GM12891 (cell line): ENCODE results near the gene KCNK16. TPM values are rescaled to one million over a fixed set of nuclear protein-coding genes. Genes with fewer than 3 reads are reported as not detected.
A peak's percentile ranks its signal among the peaks of the same experiment; 100 is the strongest.

Experiments
- DNase-seq: peaks from one replicate; pipeline ENCODE4 v3.0.0; 2011; ENCODE audit warnings: low spot score; ENCODE audit not compliant: insufficient read length
- FAIRE-seq: peaks from 2 replicates; lab custom pipeline; 2011; peaks lifted over from hg19 to GRCh38; lab: Jason Lieb, UNC
- PAX5 ChIP-seq: IDR thresholded peaks from 2 replicates; pipeline ENCODE4 v1.6.1; 2011; ENCODE audit warnings: low read length, moderate library complexity, mild to moderate bottlenecking; ENCODE audit not compliant: insufficient read depth, severe bottlenecking
- POLR2A ChIP-seq: IDR thresholded peaks from 2 replicates; pipeline ENCODE4 v1.6.1; 2011; ENCODE audit warnings: low read depth, low read length, control low read depth
- POLR2AphosphoS5 ChIP-seq: IDR thresholded peaks from 2 replicates; pipeline ENCODE4 v1.6.1; 2011; ENCODE audit warnings: low read depth, low read length, control low read depth
- POU2F2 ChIP-seq: IDR thresholded peaks from 2 replicates; pipeline ENCODE4 v1.6.1; 2011; ENCODE audit warnings: low read depth, mild to moderate bottlenecking, control low read depth, low read length, moderate library complexity
- SPI1 ChIP-seq: IDR thresholded peaks from 2 replicates; pipeline ENCODE4 v1.6.1; 2011; ENCODE audit warnings: low read depth, low read length, control low read depth
- TAF1 ChIP-seq: IDR thresholded peaks from 2 replicates; pipeline ENCODE4 v1.6.1; 2011; ENCODE audit warnings: low read depth, low read length, control low read depth
- polyA plus RNA-seq: library from polyadenylated mRNA; unstranded; fragments of >200 nt; gene quantifications from one replicate; pipeline ENCODE4 v1.2.1, GENCODE V29; 2012; ENCODE audit warnings: low read depth, missing spikeins, inconsistent platforms; ENCODE audit not compliant: missing spikeins

KCNK16 gene
- not detected for polyA plus RNA-seq

DNA sequence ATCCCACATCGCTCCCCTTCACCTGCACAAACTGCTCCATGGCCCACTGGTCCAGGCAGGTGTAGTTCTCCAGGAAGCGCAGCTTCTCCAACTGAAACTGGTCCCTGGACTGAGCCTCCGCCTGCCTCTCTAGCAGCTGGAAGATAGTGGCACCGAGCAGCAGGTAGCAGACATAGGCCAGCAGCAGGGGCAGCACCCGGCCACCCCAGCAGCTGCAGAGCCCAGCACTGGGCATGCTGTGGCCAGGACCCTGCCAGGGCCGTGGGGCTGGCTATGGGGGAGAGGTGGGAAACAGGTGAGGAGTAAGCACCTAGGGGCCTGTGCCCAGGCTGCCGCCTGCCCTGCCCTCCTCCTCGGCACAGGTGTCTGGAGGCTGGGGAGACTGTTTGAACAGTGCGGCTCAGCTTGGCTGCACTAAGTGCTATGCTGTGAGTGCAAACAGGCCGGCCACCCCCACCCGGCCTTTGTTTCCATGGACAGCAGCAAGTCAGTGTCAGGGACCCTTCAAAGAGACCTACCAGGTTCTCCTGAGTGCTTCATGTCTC lies at the start of gene KCNK16:
TSS of gene KCNK16 (minus strand) at position 397 of the 545 bp plus-strand sequence. CDS start at position 235, 162 bp downstream.
- FAIRE-seq (no peak), DNase-seq (no peak)
- TF ChIP-seq POLR2A (no peak), POLR2AphosphoS5 (no peak), TAF1 (no peak), PAX5 (no peak), SPI1 (no peak), POU2F2 (no peak)

- no peak for FAIRE-seq
- DNase-seq: no peak
- TF ChIP-seq POLR2AphosphoS5: no peak
- no peak for TF ChIP-seq POU2F2
- TF ChIP-seq TAF1: no peak
- no peak for TF ChIP-seq PAX5
- no peak for TF ChIP-seq SPI1
Measured at GRCh38 chr6:39370390-39370789, 47.9 kb upstream of the KCNK16 start.

DNA sequence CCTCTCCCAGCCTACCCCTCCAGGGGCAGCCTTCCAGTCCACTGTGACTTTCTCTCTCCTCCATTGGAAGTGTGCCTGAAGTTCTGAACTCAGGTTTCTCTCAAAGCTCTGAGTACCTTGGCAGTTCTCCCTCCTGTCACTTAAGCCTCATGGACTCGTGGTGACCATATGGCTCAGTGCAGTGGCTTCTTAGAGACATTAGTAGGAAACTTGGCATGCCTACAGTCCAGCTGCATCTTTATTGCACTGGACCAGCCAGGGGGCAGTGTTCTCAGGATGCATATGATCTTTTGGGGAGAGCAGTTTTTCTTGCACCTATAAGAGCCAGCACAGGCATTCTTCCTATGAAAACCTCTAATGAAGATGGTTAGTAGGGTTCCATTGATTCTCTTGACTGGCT lies 47.5 kb upstream of the KCNK16 start:
- FAIRE-seq (no peak), DNase-seq (no peak)
- TF ChIP-seq TAF1 (no peak), PAX5 (no peak), POU2F2 (no peak), POLR2A (no peak), SPI1 (no peak), POLR2AphosphoS5 (no peak)

- TF ChIP-seq POLR2AphosphoS5 (no peak), POU2F2 (no peak), POLR2A (no peak), PAX5 (no peak), SPI1 (no peak), TAF1 (no peak)
- no peak for FAIRE-seq
- no peak for DNase-seq
Measured at GRCh38 chr6:39367700-39368099, 45.2 kb upstream of the KCNK16 start.

DNA sequence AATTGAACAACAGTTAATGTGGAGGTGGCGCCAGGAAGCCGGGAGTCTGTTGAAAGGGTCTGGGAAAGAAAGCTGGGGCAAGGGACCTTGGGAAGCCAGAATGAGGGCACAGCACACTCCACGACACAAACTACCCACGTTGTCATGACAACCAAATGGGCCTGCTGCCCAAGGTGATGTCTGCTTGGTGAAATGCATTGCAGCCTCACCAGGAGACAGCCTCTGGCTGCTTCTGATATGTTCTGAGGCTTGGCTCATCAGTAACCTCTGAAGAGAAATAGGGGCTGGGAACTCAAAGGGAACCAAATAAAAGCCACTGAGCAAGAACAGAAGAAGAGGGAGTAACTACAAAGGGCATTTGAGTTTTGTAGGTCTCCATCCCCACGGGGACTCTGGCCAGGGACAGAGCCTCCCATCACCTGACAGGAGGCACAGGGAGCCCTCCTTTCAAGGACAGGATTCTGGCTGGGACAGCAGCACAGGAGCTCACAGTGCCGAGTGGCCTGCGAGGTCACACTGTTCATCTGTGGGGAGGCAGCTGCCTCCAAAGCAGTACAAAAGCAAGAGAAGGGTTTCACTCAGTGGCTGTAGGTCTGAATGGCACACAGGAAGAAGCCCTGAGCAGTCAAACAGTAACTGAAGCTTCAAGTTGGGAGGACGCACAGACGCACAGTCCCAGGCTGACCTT lies 44.6 kb upstream of the KCNK16 start:
- TF ChIP-seq TAF1: no peak
- no peak for TF ChIP-seq SPI1
- no peak for TF ChIP-seq POLR2AphosphoS5
- no peak for TF ChIP-seq POU2F2
- TF ChIP-seq POLR2A: no peak
- TF ChIP-seq PAX5: no peak
- no peak for DNase-seq
- FAIRE-seq: no peak

- no peak for FAIRE-seq
- TF ChIP-seq POLR2A (no peak), TAF1 (no peak)
- DNase-seq: no peak
Measured at GRCh38 chr6:39365281-39366074, 43.0 kb upstream of the KCNK16 start.

DNA sequence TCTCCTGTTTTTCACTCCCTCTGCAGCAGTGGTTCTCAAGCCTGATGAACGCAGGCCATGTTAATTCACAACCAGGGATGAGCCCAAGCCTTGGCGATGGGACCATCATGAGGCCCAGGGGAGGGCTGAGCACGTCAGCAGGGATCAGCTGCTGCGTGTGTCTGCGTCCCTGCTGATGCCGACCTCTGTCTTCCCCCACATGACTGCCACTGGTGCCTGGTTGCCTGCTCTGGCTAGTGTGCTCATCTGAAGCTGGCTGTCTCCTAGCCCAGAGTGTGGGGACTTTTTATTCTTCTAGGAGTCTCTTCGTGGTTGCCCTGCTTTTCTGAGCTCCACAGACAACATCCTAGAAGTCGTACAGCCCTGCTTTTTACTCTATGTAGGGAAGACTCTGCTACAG lies 40.8 kb upstream of the KCNK16 start:
- TF ChIP-seq POU2F2 (no peak), POLR2A (no peak)
- DNase-seq: no peak
- FAIRE-seq: no peak

DNA sequence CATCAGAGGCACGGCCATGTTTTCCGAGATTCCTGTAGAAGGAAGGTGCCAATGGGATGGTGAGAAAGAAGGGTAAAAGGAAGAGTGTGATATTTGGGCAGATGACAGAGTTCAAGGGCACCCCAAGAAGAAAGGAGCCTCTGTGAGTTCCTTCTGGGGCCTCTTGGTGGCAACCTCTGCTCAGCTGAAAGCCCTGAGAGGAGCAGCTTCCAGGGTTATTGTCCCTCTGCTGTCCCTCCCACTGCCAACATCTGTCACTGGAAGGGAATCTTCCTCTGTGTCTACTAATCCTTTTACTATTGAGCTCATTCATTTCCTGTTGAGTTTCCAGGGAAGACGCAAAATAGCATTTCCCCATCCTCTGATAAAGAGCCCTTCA lies 40.0 kb upstream of the KCNK16 start:
- no peak for FAIRE-seq
- no peak for TF ChIP-seq POLR2A
- no peak for TF ChIP-seq POU2F2
- TF ChIP-seq SPI1: no peak
- no peak for DNase-seq

GRCh38 chr6:39361657-39362486 lies 39.4 kb upstream of the KCNK16 start:
- FAIRE-seq (peak; percentile 85), DNase-seq (peak; percentile 75)
- peak; percentile 48; the same call in 1 of the 2 replicates for TF ChIP-seq SPI1
- no peak for TF ChIP-seq POU2F2
- TF ChIP-seq POLR2A: no peak
- no peak for TF ChIP-seq PAX5
